GM19328 (cell line): ENCODE data around the gene VPREB1.
"Not testable (repeated sequence)": the region's sequence is repeated elsewhere in the genome, so short reads cannot be mapped to it uniquely, and the experiment has no call there.

Experiments used
- ATAC-seq: cut with Tn5 transposase; IDR thresholded peaks from one replicate; pipeline ENCODE4 v1.9.1; 2021; ENCODE audit warnings: mild to moderate bottlenecking, moderate library complexity; ENCODE audit not compliant: unreplicated experiment

VPREB1 gene

GRCh38 chr22:22213231-22213630 is 31.4 kb upstream of the VPREB1 start:
- ATAC-seq = no peak

DNA sequence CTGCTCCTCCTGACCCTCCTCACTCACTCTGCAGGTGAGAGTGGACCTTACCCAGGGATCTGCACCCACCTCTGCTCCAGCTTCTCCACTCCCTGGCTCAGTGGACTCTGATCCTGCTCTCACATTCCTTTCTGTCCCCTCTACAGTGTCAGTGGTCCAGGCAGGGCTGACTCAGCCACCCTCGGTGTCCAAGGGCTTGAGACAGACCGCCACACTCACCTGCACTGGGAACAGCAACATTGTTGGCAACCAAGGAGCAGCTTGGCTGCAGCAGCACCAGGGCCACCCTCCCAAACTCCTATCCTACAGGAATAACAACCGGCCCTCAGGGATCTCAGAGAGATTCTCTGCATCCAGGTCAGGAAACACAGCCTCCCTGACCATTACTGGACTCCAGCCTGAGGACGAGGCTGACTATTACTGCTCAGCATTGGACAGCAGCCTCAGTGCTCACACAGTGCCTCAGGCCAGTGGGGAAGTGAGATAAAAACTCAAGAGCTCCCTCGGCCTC is 29.7 kb upstream of the VPREB1 start:
- no peak for ATAC-seq

GRCh38 chr22:22215659-22216449 is 28.7 kb upstream of the VPREB1 start:
- ATAC-seq = no peak

DNA sequence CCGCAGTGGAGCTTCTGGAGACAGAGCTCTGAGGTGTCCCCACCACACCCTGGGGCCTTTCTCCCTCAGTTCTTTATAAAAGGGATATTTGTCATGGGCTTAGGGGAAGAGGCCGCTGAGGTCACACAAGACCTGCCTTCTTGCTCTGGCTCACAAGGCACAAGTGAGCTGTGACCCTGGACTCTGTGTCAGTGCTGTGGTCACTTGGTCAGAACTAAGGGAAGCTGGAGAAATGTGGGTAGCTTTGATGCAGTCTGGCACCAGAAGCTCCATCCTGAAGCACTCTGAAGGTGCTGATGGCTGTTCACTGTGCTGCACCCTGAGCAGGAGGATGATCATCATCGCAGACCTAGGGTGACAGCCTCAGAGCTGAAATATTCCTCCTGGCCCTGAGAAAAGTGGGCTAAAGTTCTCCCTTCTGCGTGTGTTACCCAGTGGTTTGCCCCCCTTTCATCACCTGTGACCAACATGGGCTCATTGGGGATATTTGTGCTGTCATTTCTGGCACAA is 28.1 kb upstream of the VPREB1 start:
- ATAC-seq = no peak

- ATAC-seq = no peak
Observed at GRCh38 chr22:22218302-22218701, 26.3 kb upstream of the VPREB1 start.

- ATAC-seq = no peak
Observed at GRCh38 chr22:22219140-22219996, 25.2 kb upstream of the VPREB1 start.

DNA sequence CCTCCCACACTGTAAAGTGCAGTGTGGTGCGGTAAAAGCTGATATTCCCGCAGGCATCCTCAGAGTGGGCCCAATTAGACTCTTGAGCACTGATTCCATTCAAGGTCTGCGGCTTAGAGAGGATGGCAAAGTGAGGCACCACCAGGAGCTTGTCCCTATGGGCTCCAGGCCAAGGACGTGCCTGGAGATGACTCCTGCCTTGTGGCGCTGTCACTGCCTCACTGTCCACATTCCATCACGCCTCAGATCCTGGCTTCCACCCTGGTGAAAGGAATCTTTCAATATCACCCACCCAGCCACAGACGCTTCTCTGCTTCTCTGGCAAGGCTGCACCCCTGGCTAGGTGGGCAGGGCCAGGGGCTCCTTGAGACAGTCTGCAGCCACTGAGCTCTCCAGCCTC is 23.5 kb upstream of the VPREB1 start:
- not testable (repeated sequence) for ATAC-seq

GRCh38 chr22:22226448-22227187 is 18.0 kb upstream of the VPREB1 start:
- no peak for ATAC-seq

DNA sequence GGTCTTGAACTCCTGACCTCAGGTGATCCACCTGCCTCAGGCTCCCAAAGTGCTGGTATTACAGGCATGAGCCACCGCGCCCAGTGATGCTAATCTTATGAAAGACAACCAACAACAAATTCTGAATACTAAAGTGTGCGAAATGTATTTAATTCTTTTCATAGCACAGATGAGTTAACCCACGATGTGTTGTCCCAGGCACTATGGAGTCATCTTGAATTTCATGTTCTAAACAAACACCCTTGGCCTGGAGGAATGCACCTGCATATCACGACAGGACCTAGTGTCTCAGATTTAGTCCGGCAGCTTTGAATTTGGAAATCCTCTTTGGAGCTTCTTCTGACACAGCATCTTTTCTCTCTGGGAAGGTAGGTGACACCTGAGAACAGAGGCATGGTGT is 16.2 kb upstream of the VPREB1 start:
- ATAC-seq = no peak

DNA sequence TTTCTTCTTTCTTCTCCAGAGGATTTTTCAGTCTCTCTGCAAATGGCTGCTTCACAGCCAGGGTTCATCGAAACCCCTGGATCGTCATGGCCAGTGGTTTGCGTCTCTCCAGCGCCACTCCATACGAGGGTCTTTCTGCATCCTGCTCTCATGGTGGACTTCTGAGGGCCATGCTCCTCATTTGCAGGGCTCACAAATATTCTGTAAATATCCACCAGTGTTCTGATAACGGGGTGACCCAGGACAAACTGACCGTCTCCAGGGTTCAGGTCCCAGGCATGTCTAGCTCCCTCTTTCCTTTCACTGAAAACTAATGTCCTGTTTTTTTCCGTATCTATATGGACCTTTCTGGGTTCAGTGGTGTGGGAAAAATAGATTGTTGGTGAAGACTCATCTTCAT is 15.7 kb upstream of the VPREB1 start:
- no peak for ATAC-seq

GRCh38 chr22:22229683-22230420 is 14.7 kb upstream of the VPREB1 start:
- ATAC-seq = no peak

- no peak for ATAC-seq
Observed at GRCh38 chr22:22230438-22230837, 14.1 kb upstream of the VPREB1 start.

- no peak for ATAC-seq
Observed at GRCh38 chr22:22233081-22233480, 11.5 kb upstream of the VPREB1 start.

GRCh38 chr22:22235558-22235957 is 9.0 kb upstream of the VPREB1 start:
- no peak for ATAC-seq

GRCh38 chr22:22237521-22237920 is 7.1 kb upstream of the VPREB1 start:
- no peak for ATAC-seq

DNA sequence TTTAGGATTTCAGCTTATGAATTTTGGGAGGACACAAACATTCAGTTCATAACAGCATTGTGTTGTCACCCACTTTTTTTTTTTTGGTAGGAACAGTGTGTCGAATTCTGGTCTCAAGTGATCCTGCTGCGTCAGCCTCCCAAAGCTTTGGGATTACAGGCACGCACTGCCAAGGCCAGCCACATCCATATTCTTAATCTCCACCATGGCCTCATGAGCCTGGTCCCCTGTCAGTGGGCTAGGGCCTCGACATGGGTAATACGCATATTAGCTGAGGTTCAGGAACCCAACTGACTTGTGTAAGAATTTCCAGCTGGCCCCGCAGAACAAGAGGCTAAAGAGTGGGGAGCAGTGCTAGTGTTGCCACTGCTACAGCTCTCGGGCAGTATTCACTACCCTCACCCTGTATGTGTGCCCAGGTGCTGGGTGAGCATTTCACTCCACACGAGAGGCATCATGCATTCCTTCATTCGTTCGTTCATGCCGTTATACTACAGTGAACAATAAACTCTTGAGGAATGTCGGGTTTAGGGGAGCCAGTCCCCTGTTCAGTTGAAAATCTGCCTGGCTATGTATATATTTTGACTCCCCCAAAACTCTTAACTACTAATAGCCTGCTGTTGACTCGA is 5.2 kb upstream of the VPREB1 start:
- no peak for ATAC-seq

- ATAC-seq = no peak
Observed at GRCh38 chr22:22241554-22241898, 3.1 kb upstream of the VPREB1 start.

- ATAC-seq = no peak
Observed at GRCh38 chr22:22242488-22242887, 2.1 kb upstream of the VPREB1 start.

DNA sequence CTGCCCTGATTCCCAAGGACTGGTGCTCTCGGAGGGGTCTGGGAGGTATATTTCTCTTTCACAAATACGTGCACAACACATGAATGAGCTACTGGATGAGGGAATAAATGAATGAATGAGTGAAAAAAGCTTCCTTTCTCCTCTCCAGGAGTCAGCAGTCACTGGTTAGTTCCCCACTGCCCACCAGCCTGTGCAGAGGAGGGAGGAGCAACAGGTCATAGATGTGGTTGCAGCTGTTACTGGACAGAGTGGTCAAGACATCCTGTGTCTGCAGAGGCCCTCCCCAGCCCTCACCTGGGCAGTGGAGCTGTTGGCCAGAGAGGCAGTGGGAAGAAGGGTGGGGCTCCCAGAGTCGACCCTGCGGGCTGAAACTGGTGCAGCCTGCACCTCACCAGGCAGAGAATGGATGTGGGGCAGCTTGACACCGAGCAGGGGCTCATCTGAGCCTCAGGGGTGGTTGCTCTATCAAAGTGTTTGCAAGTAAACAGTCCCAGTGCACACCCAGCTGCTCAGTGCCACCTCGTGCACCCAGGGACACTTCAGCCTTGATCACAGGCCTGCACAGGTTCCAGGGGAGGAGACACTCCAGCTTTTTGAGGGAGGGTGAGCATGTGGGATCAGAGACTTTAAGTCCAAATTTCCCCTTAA is 1.4 kb upstream of the VPREB1 start:
- ATAC-seq = no peak
